ENCODE data around the gene EFHB.
A peak's percentile ranks its signal among the peaks of the same experiment; 100 is the strongest.

Gene EFHB

GRCh38 chr3:19934098-19934566 is at the start of gene EFHB:
TSS of gene EFHB (minus strand) at chr3:19934217. CDS start at chr3:19934018, 199 bp downstream.
- TF ChIP-seq, protein P1, sequence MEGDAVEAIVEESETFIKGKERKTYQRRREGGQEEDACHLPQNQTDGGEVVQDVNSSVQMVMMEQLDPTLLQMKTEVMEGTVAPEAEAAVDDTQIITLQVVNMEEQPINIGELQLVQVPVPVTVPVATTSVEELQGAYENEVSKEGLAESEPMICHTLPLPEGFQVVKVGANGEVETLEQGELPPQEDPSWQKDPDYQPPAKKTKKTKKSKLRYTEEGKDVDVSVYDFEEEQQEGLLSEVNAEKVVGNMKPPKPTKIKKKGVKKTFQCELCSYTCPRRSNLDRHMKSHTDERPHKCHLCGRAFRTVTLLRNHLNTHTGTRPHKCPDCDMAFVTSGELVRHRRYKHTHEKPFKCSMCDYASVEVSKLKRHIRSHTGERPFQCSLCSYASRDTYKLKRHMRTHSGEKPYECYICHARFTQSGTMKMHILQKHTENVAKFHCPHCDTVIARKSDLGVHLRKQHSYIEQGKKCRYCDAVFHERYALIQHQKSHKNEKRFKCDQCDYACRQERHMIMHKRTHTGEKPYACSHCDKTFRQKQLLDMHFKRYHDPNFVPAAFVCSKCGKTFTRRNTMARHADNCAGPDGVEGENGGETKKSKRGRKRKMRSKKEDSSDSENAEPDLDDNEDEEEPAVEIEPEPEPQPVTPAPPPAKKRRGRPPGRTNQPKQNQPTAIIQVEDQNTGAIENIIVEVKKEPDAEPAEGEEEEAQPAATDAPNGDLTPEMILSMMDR (IDR thresholded peaks at IDR 0.05; ENCODE audit: low read depth, low read length): no peak
- DNase-seq (ENCODE audit: extremely low read depth, low read depth): no peak

- DNase-seq (ENCODE audit: extremely low read depth, low read depth): peak; percentile 8
- TF ChIP-seq, protein P1 (IDR thresholded peaks at IDR 0.05; ENCODE audit: low read depth, low read length): no peak
Measured at GRCh38 chr3:19972054-19972453, 38.0 kb upstream of the EFHB start.

DNA sequence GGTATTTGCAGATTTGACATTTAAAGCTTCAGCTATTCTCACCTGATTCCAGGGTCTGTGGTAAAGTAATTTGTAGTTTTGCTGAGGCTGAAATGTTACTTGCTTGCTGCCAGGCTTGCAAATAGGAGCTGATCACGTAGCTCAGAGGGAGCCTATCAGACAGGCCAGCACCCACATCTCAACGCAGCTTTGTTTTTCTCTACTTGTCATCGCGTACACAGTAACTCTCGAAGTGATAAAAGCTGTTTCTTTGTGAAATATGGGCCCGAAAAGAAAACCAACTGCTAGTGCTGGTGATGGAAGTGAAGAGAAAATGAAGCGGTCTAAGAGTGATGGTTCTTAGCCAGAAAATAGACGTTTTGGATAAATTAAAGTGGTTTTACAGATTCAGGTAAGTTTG is 36.3 kb upstream of the EFHB start:
- TF ChIP-seq, protein P1 (IDR thresholded peaks at IDR 0.05; ENCODE audit: low read depth, low read length): no peak
- no peak for DNase-seq (ENCODE audit: extremely low read depth, low read depth)

GRCh38 chr3:19967812-19968211 is 33.8 kb upstream of the EFHB start:
- TF ChIP-seq, protein P1 (IDR thresholded peaks at IDR 0.05; ENCODE audit: low read depth, low read length): no peak

GRCh38 chr3:19967208-19967607 is 33.2 kb upstream of the EFHB start:
- TF ChIP-seq, protein P1 (IDR thresholded peaks at IDR 0.05; ENCODE audit: low read depth, low read length): no peak
- no peak for DNase-seq (ENCODE audit: extremely low read depth, low read depth)

More at GRCh38 chr3:19967812-19968211, 33.8 kb upstream of the EFHB start:
- DNase-seq (ENCODE audit: extremely low read depth, low read depth): no peak

- TF ChIP-seq, protein P1 (IDR thresholded peaks at IDR 0.05; ENCODE audit: low read depth, low read length): no peak
- DNase-seq (ENCODE audit: extremely low read depth, low read depth): no peak
Measured at GRCh38 chr3:19961960-19962359, 27.9 kb upstream of the EFHB start.

DNA sequence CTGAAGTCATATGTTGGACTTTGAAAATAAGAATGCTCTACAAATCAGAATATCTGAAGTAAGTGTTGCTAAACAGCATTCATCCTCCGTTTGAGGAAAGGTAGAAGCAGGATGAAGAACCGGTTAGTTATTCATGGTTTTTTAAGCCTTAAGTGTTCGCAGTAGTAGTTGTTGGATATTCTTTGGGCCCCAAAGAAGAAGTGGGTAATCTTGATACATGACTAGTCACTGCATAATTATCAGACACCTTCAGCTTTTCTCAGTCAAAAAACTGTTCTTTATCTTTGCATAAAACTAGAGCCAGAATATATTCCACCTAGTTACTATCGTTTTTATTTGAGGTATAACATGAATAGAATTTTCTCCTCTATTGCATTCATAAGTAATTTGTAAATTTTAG is 26.7 kb upstream of the EFHB start:
- TF ChIP-seq, protein P1 (IDR thresholded peaks at IDR 0.05; ENCODE audit: low read depth, low read length): no peak
- no peak for DNase-seq (ENCODE audit: extremely low read depth, low read depth)
